Activated CD8-positive, alpha-beta memory T cell treated with anti-CD3 and anti-CD28 coated beads, Interleukin-2, amount 50 U/mL, for 48 hours (primary cell): ENCODE measurements around the gene UCP1.
"Not testable (repeated sequence)": the region's sequence is repeated elsewhere in the genome, so short reads cannot be mapped to it uniquely, and the experiment has no call there.

Source experiments
- DNase-seq: peaks from one replicate; pipeline ENCODE4 v3.0.0-alpha.2; 2020

The UCP1 gene

DNA sequence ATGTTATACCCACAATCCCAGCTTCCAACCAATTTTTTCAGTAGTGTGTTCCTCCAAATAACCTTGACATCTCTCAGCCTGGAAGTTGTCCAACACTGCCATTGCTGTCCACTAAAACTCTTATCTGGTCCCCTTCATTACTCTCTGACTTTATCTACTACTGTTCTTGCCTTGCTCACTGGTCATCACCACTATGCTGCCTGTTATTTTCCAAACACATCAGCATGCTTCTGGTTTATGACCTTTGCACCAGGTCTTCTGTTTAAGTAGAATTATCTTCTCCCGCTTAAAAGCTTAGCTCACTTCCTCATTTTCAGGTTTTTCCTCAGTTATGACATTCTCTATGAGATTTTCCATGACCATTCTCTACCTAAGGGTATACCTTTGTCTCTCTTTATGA is 39.3 kb downstream of the UCP1 start:
- no peak for DNase-seq

DNA sequence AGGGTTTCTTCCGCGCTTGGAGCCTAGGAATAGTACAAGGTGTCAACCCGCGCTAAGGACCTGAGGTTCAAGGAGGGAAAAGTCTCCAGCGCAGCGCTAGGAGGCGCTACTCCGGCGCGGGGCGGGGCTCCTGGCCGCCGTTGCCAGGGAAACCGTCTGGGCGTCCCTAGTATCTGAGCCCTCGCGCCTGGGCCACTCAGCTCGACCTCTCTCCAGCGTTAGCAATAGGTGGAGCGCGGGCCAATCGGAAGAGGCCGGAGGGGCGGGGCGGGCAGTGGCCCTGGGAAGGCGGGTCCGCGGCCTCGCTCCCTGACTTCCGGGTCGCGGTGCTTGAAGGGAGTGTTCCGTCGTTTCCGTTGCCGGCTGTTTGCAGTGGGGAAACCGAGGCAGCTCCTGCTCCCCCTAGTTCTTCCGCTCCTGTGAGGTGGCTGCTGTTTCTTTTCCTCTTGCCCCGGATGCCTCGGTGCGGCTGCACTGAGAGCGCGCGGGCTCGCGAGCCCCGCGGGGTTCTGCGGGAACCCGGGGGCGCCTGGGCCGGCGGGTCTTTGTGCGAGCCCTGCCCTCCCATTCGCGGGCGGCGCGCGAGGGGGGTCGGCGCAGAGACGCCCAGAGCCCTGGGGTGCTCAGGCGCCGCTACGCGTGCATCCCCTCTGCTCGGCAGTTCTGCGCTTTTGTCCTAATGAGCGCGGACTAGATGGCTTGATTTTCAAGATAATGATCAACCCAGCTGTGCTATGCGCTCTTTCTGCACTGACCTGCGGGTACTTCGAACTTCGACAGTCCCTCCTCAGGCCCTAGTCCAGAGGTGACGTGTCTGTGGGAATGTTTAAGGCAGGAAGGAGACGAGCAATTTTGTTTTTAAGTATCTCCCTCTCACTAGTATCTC is 44.7 kb downstream of the UCP1 start, which contains the start of gene ELMOD2:
ELMOD2 (plus strand) TSS at position 312 of the 886 bp plus-strand sequence. CDS start 1,261 bp downstream, outside the sequence.
- peak; percentile 96 for DNase-seq

DNA sequence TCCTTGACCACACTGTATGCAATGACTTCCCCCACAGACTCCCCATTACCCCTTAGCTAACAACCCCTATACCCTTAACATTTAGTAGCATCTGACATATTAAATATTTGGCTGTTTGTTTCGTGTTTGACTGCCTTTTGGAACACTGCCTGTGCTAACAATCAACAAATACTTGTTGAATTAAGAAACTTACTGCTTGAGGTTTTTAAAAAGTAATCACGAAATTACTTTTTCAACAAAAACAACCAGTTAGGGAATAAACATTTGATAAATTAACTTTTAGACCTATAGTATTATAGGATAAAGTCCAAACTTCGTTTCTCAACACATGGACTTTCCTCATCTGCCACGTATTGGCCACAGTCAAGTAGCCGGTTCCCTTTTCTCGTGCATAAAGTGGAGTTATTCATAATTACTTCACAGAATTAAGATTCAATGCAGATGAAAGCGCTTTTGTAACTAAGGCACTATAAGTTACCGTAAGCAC is 45.3 kb downstream of the UCP1 start:
- DNase-seq = no peak

DNA sequence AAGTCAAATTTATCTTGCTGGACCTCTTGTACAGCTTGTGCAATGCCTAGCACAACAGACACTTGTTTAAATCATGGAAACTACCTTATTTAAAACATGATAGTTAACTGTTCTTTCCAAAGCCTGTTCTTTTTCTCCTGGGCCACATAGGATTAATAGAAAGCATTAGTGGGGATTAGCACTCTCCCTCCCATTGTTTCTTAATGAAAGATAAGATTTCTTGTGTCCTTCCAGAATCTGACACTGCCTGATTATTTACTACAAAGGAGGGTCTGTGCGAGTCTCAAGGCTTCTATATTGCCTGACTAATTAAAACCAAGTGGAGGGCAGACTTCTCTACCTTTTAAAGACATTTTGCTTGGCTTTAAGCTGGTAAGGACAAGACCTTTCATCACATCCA is 53.3 kb downstream of the UCP1 start:
- no peak for DNase-seq

DNA sequence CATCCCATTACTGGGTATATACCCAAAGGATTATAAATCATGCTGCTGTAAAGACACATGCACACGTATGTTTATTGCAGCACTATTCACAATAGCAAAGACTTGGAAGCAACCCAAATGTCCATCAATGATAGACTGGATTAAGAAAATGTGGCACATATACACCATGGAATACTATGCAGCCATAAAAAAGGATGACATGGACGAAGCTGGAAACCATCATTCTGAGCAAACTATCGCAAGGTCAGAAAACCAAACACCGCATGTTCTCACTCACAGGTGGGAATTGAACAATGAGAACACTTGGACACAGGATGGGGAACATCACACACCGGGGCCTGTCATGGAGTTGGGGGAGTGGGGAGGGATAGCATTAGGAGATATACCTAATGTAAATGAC is 55.0 kb downstream of the UCP1 start:
- DNase-seq = not testable (repeated sequence)
